Right renal pelvis (tissue), 4 donors: ENCODE data around the gene YPEL2. TPM values are rescaled to one million over a fixed set of nuclear protein-coding genes. Genes with fewer than 3 reads are reported as not detected.
"Not testable (repeated sequence)": the region's sequence is repeated elsewhere in the genome, so short reads cannot be mapped to it uniquely, and the experiment has no call there.

ENCODE experiments used
- DNase-seq, 4 donors: peaks; one replicate each; pipeline ENCODE4 v3.0.0-alpha.2; 2013; ENCODE audit warnings: low read depth in 4 of 4, low spot score in 3 of 4, missing footprints in 1 of 4
- polyA plus RNA-seq, 4 donors: library from polyadenylated mRNA; unstranded; fragments of 120-200 nt; gene quantifications; one replicate each; pipeline ENCODE4 v1.2.1, GENCODE V29; 2013; ENCODE audit not compliant: insufficient read length in 4 of 4

YPEL2 gene
- polyA plus RNA-seq = 10 to 100 TPM; 28.2 to 40.4 (median 36.0) TPM

DNA sequence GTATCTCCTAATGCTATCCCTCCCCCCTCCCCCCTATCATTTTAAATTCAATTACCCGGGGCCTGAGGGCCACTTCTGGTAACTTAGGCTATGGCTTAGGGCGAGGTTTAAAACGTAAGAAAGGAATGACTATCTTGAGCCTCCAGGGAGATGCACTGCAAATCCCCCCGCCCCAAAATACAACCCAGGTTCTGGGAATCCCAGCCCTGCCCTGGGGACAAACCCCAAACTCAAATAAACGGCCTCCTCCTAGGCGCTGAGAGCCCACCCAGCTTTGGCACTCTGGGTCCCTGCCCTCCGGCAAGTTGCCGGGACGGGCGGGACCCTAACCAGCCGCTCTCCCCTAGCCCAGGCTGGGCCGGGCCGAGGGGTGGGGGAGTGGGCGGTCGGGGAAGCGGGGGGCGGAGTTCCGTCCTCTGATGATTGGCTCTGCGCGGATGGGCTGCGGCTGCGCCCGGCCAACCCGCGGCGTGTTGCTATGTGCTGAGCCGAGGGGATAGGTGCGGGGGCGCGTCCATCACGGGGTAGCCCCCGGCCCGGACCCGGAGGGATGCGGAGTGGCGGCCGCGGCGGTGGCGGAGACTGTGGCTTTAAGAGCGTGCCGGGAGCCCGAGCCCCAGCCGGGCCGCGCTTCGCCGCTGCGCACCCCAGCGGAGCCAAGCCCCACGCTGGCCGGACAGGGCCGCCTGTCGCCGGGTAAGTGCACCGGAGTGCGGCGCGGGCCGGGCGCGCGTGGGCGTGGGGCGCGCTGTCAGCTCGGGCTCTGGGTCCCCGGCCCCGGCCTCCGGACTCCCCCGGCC is at the start of gene YPEL2:
Gene YPEL2 (plus strand): TSS at position 527 of the 800 bp plus-strand sequence. CDS start 21,755 bp downstream, outside the sequence.
- peak; percentile 81 to 91 (median 86) for DNase-seq

DNA sequence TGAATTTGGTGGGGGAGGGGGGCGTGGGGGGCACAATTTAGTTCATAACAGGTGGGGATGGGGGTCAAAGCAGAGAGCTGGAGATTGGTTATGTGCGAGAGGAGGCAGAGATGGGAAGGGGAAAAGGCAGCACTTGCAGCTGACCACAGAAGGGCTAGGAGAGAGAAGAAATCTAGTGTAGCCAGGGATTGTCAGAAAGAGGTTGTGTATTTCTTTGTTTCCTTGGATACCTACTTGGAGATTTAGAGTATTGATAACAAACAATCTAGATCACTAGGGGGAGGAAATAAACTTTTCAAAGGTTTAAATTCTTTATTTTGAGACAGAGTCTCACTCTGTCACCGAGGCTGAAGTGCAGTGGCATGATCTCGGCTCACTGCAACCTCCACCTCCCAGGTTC is 47.1 kb upstream of the YPEL2 start:
- DNase-seq = no peak

GRCh38 chr17:59287452-59287851 is 44.0 kb upstream of the YPEL2 start:
- no peak for DNase-seq

DNA sequence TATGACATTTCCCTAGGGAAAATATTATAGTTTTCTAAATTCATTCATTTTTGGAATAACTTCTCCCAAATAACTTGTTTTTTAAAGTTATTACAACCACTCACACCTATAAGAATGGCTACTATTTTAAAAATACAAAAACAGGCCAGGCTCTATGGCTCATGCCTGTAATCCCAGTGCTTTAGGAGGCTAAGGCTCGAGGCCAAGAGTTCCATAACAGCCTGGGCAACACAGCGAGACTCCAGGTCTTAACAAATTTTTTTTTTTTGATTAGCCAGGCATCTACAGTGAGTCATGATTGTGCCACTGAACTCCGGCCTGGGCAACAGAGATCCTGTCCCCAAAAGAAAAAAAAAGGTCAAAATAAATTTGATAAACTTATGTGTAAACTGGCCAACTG is 43.6 kb upstream of the YPEL2 start:
- no peak for DNase-seq

DNA sequence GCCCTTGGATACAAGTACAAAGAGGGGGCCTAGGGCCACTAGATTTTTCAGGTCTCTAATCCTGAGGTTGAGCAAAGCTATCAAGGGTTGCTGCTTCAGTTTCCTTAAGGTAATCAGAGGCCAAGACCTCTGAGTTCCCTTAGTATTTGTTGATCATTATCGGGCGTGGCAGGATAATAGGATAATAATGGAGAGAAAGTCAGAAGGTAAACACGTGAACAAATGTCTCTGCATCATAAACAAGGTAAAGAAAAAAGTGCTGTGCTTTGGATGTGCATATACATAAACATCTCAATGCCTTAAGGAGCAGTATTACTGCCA is 41.5 kb upstream of the YPEL2 start:
- DNase-seq = no peak

DNA sequence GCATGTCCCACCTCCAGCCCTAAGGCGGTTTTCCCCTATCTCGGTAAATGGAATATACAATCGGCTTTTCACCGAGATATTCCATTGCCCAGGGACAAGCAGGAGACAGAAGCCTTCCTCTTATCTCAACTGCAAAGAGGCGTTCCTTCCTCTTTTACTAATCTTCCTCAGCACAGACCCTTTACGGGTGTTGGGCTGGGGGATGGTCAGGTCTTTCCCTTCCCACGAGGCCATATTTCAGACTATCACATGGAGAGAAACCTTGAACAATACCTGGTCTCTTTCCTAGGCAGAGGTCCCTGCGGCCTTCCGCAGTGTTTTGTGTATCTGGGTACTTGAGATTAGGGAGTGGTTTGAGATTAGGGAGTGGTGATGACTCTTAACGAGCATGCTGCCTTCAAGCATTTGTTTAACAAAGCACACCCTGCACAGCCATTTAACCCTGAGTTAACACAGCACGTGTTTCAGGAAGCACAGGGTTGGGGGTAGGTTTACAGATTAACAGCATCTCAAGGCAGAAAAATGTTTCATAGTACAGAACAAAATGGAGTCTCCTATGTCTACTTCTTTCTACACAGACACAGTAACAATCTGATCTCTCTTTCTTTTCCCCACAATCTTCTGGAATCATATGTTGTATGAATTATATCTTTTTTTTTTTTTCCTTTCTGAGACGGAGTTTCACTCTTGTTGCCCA is 41.0 kb upstream of the YPEL2 start:
- not testable (repeated sequence) for DNase-seq

- DNase-seq = no peak
Observed at GRCh38 chr17:59292174-59292523, 39.3 kb upstream of the YPEL2 start.

DNA sequence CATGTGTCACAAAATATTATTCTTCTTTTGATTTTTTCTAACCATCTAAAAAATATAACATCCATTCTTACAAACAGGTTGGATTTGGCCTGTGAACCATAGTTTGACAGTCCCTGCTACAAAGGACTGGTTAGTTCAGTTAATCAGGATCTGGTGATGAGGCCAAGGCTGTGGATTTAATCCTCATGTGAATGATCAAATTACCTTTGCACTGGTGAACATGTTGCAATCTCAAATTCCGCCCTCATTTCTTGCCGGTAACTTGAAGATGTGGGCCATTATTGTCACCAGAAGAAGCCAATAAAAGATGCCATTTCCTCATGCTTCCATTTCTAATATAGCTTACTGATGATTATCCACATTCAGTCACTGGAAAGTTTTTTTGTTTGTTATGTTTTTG is 35.3 kb upstream of the YPEL2 start:
- no peak for DNase-seq

DNA sequence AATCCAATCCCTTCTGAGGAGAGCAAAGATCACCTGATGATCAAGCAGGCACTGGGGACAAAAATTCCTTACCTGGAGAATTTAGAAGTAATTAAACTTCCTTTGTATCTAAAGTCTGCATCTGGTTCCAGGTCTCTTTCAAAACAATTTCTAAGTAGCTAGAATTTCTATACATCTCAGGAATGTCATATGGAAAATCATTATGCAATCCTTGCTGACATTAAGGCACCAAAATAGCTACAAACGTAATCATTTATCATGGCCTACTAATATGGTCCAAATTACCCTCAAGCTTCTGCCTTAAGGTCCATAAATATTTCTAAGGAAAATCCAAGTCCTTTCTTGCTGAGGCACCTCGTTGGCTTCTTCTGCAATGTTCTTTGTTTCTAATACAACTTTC is 32.9 kb upstream of the YPEL2 start:
- no peak for DNase-seq

DNA sequence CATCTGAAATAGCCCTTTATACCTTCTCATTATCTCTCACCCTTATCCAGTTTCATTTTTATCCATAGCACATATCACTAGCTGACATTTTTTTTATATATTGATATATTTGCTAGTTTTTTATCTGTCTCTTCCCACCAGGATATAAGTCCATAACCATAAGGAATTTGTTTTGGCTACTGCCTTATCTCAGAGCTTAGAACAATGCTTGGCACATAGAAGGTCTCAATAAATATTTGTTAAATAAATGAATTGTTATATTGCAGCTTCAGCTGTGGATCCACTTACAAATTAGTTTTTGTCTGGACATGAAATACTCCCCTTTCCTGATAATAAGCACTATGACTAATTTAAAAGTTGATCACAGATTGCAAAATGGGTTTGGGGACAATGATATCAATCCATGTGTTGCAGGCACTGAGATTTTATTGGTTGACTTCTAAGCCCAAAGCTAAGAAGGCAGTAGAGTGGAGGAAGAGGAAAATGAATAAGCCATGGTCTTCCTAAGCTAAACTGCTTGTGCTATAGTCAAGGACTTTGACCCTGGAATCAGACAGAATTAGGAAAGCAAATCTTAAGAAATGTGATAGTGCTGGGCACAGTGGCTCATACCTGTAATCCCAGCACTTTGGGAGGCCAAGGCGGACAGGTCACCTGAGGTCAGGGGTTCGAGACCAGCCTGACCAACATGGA is 31.9 kb upstream of the YPEL2 start:
- no peak for DNase-seq

DNA sequence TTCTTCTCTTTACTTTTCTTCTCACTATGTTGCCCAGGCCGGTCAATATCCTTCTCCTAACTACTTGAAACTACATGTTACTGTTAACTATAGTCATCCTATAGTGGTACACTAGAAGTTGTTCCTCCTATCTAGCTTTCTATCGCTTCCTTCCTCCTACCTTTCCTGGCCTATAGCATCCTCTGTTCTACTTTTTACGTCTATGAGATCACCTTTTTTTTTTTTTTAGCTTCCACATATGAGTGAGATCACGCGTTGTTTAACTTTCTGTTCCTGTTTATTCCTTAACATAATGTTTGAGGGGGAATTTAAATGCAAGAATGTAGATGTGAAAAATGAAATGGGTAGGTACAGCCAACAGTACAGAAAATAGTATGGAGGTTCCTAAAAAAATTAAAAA is 30.5 kb upstream of the YPEL2 start:
- DNase-seq = no peak

- no peak for DNase-seq
Observed at GRCh38 chr17:59304811-59305210, 26.6 kb upstream of the YPEL2 start.

GRCh38 chr17:59310263-59310920 is 21.1 kb upstream of the YPEL2 start:
- DNase-seq = no peak

DNA sequence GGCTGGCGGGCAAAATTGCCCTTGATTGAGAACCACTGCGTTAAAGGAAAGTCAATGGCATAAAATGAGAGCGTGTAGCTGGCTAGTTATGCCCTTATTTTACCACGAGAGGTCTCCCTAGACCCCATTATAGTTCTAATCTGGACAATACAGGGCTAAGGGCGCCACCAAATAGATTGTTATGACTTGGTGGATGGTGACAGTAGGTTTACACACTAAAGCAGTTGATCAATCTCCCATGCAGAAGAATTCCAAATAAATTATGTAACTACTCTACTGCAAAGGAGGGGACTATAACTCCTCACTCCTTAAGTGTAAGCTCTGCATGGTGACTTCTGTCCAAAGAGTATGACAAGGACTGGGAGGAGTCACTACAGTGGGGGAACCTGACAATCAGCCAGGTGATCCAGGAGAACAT is 20.4 kb upstream of the YPEL2 start:
- DNase-seq = peak in 1 of 4 donors; percentile 49

DNA sequence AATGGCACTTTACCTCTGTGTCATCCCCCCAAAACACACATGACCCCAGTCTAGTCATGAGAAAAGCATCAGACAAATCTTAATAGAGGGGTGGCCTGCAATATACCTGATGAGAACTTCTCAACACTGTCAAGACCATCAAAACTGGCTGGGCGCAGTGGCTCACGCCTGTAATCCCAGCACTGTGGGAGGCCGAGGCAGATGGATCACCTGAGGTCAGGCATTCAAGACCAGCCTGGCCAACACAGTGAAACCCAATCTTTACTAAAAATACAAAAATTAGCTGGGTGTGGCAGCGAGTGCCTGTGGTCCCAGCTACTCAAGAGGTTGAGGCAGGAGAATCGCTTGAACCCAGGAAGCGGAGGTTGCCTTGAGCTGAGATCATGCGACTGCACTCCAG is 19.9 kb upstream of the YPEL2 start:
- not testable (repeated sequence) for DNase-seq

- no peak for DNase-seq
Observed at GRCh38 chr17:59315866-59316265, 15.6 kb upstream of the YPEL2 start.

DNA sequence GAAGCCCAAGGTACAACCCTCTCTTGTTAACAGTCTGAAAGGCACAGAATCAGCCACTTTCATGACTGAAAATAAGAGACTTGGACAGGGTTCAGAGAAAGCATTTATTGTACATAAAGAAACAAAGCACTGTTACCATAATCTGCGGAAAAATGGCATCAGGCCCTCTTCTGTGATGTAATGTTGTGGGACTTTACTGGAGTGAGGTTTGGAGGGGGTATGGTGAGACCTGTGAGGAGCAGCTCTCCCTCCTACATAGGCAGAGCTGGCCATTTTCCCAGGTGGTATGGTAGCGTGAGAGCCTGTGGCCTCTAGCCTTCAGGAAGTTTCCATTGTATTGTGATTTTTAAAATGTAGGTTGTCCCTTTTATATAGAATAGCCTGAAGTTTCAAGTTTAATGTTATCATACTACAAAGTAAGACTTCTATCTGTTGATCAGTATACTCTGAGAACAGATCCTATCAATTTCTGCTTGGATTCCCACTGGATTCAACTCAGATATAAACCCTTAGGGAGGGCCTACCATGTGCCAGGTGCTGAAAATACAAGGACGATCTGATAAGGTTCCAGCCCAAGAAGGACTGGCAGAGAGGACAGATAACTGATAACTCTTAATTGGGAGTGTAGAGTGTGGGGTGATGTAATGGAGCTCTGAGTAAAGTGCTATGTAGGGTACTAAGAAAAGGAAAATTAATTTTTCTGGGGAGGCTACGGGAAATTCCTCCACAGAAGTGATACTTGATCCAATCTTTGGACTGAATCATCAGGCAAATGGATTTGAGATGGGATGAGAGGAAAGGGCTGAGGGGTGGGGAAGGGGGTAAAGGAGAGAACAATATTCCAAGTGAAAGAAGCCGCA is 4.1 kb upstream of the YPEL2 start:
- DNase-seq = no peak

DNA sequence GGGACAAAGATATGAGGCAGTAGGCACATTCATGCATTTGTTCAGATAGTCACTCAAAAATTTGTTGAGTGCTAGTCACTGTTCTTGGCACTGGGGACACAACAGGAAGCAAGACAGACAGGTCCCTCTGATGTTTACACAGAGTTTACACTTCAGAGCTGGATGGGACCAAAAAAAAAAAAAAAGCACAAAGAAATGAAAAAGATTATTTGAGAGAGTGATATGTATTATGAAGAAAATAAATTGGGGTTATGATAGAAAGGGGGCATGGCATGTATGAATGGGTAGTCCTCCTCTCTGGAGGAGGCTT is 3.5 kb upstream of the YPEL2 start:
- no peak for DNase-seq

GRCh38 chr17:59328601-59329000 is 2.9 kb upstream of the YPEL2 start:
- DNase-seq = no peak
